NCI-H187 treated with DMSO at 0.1 percent for 48 hours (cell line): ENCODE data around the gene GNAO1.

Source experiments
- DNase-seq: peaks from one replicate; lab custom pipeline; 2025; lab: John Stamatoyannopoulos, UW

Gene GNAO1

GRCh38 chr16:56198006-56198754, 6.9 kb downstream of the GNAO1 start:
- DNase-seq = no peak

GRCh38 chr16:56198755-56199114, 7.4 kb downstream of the GNAO1 start:
- DNase-seq = no peak

- no peak for DNase-seq
Measured at GRCh38 chr16:56199164-56199563, 7.9 kb downstream of the GNAO1 start.

GRCh38 chr16:56201030-56201429, 9.7 kb downstream of the GNAO1 start:
- DNase-seq = no peak

- no peak for DNase-seq
Measured at GRCh38 chr16:56202036-56202435, 10.7 kb downstream of the GNAO1 start.

GRCh38 chr16:56203052-56203451, 11.8 kb downstream of the GNAO1 start:
- DNase-seq = no peak

GRCh38 chr16:56204816-56205215, 13.5 kb downstream of the GNAO1 start:
- DNase-seq = no peak

- no peak for DNase-seq
Measured at GRCh38 chr16:56206951-56207350, 15.7 kb downstream of the GNAO1 start.

- no peak for DNase-seq
Measured at GRCh38 chr16:56207421-56207820, 16.1 kb downstream of the GNAO1 start.

- no peak for DNase-seq
Measured at GRCh38 chr16:56211435-56211981, 20.2 kb downstream of the GNAO1 start.

GRCh38 chr16:56212144-56212543, 20.9 kb downstream of the GNAO1 start:
- no peak for DNase-seq

GRCh38 chr16:56221995-56222394, 30.7 kb downstream of the GNAO1 start:
- no peak for DNase-seq

- no peak for DNase-seq
Measured at GRCh38 chr16:56222474-56222997, 31.2 kb downstream of the GNAO1 start.

GRCh38 chr16:56225017-56225742, 33.9 kb downstream of the GNAO1 start:
- no peak for DNase-seq

GRCh38 chr16:56226187-56226586, 34.9 kb downstream of the GNAO1 start:
- no peak for DNase-seq

GRCh38 chr16:56226845-56227525, 35.7 kb downstream of the GNAO1 start:
- DNase-seq = no peak

GRCh38 chr16:56227936-56228335, 36.6 kb downstream of the GNAO1 start:
- no peak for DNase-seq

GRCh38 chr16:56228476-56228875, 37.2 kb downstream of the GNAO1 start:
- DNase-seq = no peak

- no peak for DNase-seq
Measured at GRCh38 chr16:56233795-56234566, 42.7 kb downstream of the GNAO1 start.

GRCh38 chr16:56234737-56235136, 43.4 kb downstream of the GNAO1 start:
- no peak for DNase-seq

- no peak for DNase-seq
Measured at GRCh38 chr16:56237451-56237930, 46.2 kb downstream of the GNAO1 start.

GRCh38 chr16:56238188-56238587, 46.9 kb downstream of the GNAO1 start:
- no peak for DNase-seq
